ENCODE measurements around the gene PALMD. TPM values are rescaled to one million over a fixed set of nuclear protein-coding genes. Genes with fewer than 3 reads are reported as not detected.

The PALMD gene
- total RNA-seq, 1 experiment from 2014 or later, result not detected

DNA sequence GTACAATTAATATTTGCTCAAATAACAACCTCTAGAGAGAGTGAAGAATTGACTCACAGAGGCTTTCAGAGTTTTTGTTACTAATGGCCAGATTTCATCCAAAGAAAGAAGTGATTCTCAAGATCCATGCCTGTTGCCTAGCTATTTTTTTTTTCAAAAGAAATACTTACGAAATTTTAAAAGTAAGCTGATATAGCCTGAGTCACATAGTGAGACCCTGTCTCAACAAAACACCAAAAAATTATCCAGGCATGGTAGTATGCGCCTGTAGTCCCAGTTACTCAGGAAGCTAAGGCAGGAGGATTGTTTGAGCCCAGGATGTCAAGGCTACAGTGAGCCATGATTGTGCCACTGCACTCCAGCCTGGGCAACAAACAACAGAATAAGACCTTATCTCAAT is 14.6 kb downstream of the PALMD start:
- Mint-ChIP-seq H3K4me1 (peaks cover 2 to 3% of the 10 kb centered on the region in 2 experiments; a peak in 1 of 4 replicates), H3K27me3 (ENCODE audit: low read depth) (no peaks in the 10 kb centered on the region), H3K36me3 (ENCODE audit: insufficient read depth in 1 of 3, low read depth in 3 of 3) (no peaks in the 10 kb centered on the region), H3K27ac (no peak overlapping the region), H3K4me3 (no peak overlapping the region), H3K9me3 (no peaks in the 10 kb centered on the region)
- H4K5ac ChIP-seq (ENCODE audit: insufficient read length, low read depth, low read length), result no peak overlapping the region
- H3K4me1 ChIP-seq (ENCODE audit: insufficient read depth, low read length), result peaks cover 2% of the 10 kb centered on the region; the same call in 1 of the 2 replicates
- no peaks in the 10 kb centered on the region for H4K20me1 ChIP-seq (ENCODE audit: control insufficient read depth, insufficient read depth, insufficient read length)
- H2BK15ac ChIP-seq (ENCODE audit: low read depth, low read length), result no peak overlapping the region
- no peak overlapping the region for H3K23ac ChIP-seq (ENCODE audit: insufficient read length, low read depth, low read length)
- H3K27me3 ChIP-seq (ENCODE audit: insufficient read depth, low read length), result no peaks in the 10 kb centered on the region
- H3K4ac ChIP-seq (ENCODE audit: low read depth, low read length), result no peak overlapping the region
- no peak overlapping the region for H2BK120ac ChIP-seq (ENCODE audit: low read depth, low read length, poor library complexity, severe bottlenecking)
- H3K79me2 ChIP-seq (ENCODE audit: insufficient read depth, low read length), result no peaks in the 10 kb centered on the region
- no peak overlapping the region for H4K8ac ChIP-seq (replicated peaks; ENCODE audit: insufficient read length, low read depth, low read length)
- WGBS (ENCODE audit: extremely low coverage, insufficient read length, low lambda C conversion rate), result no CpG with 5 or more reads among the region's 2 CpGs
- TF ChIP-seq, protein P1, sequence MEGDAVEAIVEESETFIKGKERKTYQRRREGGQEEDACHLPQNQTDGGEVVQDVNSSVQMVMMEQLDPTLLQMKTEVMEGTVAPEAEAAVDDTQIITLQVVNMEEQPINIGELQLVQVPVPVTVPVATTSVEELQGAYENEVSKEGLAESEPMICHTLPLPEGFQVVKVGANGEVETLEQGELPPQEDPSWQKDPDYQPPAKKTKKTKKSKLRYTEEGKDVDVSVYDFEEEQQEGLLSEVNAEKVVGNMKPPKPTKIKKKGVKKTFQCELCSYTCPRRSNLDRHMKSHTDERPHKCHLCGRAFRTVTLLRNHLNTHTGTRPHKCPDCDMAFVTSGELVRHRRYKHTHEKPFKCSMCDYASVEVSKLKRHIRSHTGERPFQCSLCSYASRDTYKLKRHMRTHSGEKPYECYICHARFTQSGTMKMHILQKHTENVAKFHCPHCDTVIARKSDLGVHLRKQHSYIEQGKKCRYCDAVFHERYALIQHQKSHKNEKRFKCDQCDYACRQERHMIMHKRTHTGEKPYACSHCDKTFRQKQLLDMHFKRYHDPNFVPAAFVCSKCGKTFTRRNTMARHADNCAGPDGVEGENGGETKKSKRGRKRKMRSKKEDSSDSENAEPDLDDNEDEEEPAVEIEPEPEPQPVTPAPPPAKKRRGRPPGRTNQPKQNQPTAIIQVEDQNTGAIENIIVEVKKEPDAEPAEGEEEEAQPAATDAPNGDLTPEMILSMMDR (conservative IDR thresholded peaks at IDR 0.05), result no peak
- no peak overlapping the region for H3K14ac ChIP-seq (ENCODE audit: insufficient read depth, low read length)
- no peak overlapping the region for H3K27ac ChIP-seq (ENCODE audit: insufficient read length, low read depth, low read length)
- H3K4me2 ChIP-seq (ENCODE audit: insufficient read depth, insufficient read length, low read length), result no peak overlapping the region
- no peak overlapping the region for H2BK20ac ChIP-seq (ENCODE audit: low read depth, low read length, poor library complexity, severe bottlenecking)
- DNase-seq, result no peak
- H2BK12ac ChIP-seq (ENCODE audit: insufficient read length, low read depth, low read length), result no peak overlapping the region
- no peak overlapping the region for H2AK5ac ChIP-seq (ENCODE audit: insufficient read length, low read length)
- H3K9me3 ChIP-seq (ENCODE audit: control insufficient read depth, low read depth, low read length), result no peaks in the 10 kb centered on the region
- H2BK5ac ChIP-seq (ENCODE audit: insufficient read length, low read length), result no peak overlapping the region
- H3K56ac ChIP-seq (ENCODE audit: insufficient read length, low read depth, low read length), result no peak overlapping the region
- no peak overlapping the region for H4K91ac ChIP-seq (ENCODE audit: insufficient read length, low read depth, low read length)
- H2AFZ ChIP-seq (ENCODE audit: low read length), result no peak overlapping the region
- H3K18ac ChIP-seq (ENCODE audit: insufficient read length, low read depth, low read length), result no peak overlapping the region
- no peaks in the 10 kb centered on the region for H3K79me1 ChIP-seq (ENCODE audit: insufficient read depth, low read depth, low read length, poor library complexity, severe bottlenecking)
- no peak overlapping the region for H3T11ph ChIP-seq (ENCODE audit: low read length)
- no peak overlapping the region for H3K9ac ChIP-seq (ENCODE audit: extremely low read depth, insufficient read length, low read length)
- no peaks in the 10 kb centered on the region for H3K23me2 ChIP-seq (ENCODE audit: insufficient read length, low read depth, low read length, poor library complexity, severe bottlenecking)

Data from H9 (cell line).